Measurements from ENCODE around the gene SLC25A22.

DNA sequence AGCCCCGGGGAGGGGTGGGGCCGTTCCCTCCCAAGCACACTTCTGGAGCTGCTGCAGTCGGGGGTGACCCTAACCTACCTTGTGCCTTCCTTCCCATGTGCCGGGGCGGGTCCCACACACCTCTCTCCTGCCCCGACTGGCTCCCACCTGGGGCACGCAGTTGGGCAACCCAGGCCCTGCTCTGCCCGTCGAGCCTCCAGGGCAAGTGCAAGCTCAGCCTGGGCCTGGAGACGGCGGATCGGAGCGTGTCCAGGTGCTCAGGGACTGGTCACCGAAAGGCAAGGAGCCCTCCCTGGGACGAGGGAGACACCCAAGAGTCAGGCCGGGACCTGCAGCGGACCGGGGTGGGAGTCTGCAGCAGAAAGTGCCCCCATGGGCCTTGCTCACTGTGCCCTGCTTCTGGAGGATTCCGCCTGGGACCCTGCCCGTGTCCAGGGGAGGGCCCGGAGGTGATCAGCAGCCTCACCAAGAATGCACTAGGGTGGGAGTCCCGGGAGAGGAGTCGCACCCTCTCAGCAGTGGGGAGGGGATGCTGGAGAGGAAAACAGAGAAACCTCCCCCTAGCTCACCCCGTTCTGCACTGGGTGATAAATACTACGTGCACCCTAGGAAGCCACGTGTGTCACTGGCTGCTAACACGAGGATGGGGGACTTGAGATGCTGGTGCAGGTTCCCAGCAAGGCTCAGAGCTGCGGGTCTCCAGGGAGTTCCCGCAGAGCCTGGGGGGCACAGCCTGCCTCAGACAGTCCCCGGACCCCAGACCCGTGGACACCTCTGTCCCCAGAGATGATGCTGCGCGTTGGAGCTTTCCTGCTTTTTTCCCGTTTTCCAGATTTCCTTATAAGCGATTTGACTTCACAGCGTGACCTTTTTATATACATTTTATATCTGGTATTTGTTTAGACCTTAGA lies 15.6 kb downstream of the SLC25A22 start:
- TF ChIP-seq EP300 (IDR thresholded peaks at IDR 0.05; ENCODE audit: borderline replicate concordance) (no peak), TAF1 (IDR thresholded peaks at IDR 0.05; ENCODE audit: low read depth) (no peak), YY1 (IDR thresholded peaks at IDR 0.05; ENCODE audit: low read depth) (no peak), NFIC (IDR thresholded peaks at IDR 0.05) (no peak), TEAD4 (IDR thresholded peaks at IDR 0.05) (no peak), CREB1 (IDR thresholded peaks at IDR 0.05; ENCODE audit: low read depth) (no peak), FOXM1 (IDR thresholded peaks at IDR 0.05; ENCODE audit: borderline replicate concordance, low read depth) (no peak), RAD21 (IDR thresholded peaks at IDR 0.05; ENCODE audit: low read depth) (no peak), TCF12 (IDR thresholded peaks at IDR 0.05; ENCODE audit: low read depth) (no peak)
- TF ChIP-seq, protein P1, sequence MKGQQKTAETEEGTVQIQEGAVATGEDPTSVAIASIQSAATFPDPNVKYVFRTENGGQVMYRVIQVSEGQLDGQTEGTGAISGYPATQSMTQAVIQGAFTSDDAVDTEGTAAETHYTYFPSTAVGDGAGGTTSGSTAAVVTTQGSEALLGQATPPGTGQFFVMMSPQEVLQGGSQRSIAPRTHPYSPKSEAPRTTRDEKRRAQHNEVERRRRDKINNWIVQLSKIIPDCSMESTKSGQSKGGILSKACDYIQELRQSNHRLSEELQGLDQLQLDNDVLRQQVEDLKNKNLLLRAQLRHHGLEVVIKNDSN (IDR thresholded peaks at IDR 0.05): no peak
- TF ChIP-seq, protein P2, sequence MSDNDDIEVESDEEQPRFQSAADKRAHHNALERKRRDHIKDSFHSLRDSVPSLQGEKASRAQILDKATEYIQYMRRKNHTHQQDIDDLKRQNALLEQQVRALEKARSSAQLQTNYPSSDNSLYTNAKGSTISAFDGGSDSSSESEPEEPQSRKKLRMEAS (IDR thresholded peaks at IDR 0.05): no peak
- TF ChIP-seq, protein P3, sequence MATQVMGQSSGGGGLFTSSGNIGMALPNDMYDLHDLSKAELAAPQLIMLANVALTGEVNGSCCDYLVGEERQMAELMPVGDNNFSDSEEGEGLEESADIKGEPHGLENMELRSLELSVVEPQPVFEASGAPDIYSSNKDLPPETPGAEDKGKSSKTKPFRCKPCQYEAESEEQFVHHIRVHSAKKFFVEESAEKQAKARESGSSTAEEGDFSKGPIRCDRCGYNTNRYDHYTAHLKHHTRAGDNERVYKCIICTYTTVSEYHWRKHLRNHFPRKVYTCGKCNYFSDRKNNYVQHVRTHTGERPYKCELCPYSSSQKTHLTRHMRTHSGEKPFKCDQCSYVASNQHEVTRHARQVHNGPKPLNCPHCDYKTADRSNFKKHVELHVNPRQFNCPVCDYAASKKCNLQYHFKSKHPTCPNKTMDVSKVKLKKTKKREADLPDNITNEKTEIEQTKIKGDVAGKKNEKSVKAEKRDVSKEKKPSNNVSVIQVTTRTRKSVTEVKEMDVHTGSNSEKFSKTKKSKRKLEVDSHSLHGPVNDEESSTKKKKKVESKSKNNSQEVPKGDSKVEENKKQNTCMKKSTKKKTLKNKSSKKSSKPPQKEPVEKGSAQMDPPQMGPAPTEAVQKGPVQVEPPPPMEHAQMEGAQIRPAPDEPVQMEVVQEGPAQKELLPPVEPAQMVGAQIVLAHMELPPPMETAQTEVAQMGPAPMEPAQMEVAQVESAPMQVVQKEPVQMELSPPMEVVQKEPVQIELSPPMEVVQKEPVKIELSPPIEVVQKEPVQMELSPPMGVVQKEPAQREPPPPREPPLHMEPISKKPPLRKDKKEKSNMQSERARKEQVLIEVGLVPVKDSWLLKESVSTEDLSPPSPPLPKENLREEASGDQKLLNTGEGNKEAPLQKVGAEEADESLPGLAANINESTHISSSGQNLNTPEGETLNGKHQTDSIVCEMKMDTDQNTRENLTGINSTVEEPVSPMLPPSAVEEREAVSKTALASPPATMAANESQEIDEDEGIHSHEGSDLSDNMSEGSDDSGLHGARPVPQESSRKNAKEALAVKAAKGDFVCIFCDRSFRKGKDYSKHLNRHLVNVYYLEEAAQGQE (IDR thresholded peaks at IDR 0.05; ENCODE audit: low read depth): no peak
